Activated CD8-positive, alpha-beta memory T cell treated with anti-CD3 and anti-CD28 coated beads, Interleukin-2, amount 10 ng/mL, durations not matched to agents 7 days and 5 days (primary cell): ENCODE results near the gene PHF8. TPM values are rescaled to one million over a fixed set of nuclear protein-coding genes. Genes with fewer than 3 reads are reported as not detected.

Experiments
- total RNA-seq, 2 experiments: library from RNA; stranded (reverse); gene quantifications; one replicate each; pipeline ENCODE4 v1.2.3, GENCODE V29; 2021

PHF8 gene
- total RNA-seq, 2 experiments from 2014 or later, result 42.9 to 44.9 TPM

Other genes with a start within 250 kb of the PHF8 start
- gene FAM120C, start 138.8 kb upstream of the PHF8 start, total RNA-seq, result 10 to 100 TPM; 10.5 to 12.8 TPM